ENCODE measurements around the gene MYH9.

DNA sequence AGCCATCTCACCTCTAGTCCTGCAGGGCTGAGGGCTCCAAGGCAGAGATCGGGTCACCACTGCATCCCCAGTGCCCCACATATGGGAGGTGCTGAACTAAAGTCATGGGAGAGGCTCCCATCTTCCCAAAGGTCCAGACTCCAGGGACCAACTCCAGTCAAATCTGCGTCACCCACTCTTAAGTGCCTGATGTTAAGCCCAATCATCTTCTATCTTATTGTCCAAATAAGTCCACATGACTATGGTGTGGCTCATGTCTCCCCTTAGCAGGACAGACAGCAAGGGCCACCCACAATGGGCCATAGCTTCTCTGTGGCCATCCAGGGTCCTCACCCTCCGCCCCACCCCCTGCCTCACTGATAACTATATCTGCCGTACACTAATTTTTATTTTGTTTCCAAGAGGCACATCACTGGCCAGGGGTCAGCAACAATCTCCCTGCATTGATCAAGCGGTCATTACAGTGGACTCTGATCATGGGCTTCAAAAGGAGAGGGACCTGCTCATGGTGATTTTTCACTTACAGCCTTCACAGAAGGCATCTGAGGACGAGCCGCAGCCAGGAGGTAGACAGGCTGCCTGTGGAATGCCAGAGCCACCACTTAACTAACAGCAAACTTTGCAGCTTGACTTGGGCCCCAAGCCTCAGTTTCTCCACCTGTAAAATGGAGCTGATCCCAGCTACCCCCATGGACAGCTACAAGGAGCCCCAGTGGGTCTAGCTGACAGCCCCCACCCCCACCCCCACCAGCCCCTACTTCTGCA is 23.3 kb downstream of the MYH9 start:
- TF ChIP-seq, protein P1, sequence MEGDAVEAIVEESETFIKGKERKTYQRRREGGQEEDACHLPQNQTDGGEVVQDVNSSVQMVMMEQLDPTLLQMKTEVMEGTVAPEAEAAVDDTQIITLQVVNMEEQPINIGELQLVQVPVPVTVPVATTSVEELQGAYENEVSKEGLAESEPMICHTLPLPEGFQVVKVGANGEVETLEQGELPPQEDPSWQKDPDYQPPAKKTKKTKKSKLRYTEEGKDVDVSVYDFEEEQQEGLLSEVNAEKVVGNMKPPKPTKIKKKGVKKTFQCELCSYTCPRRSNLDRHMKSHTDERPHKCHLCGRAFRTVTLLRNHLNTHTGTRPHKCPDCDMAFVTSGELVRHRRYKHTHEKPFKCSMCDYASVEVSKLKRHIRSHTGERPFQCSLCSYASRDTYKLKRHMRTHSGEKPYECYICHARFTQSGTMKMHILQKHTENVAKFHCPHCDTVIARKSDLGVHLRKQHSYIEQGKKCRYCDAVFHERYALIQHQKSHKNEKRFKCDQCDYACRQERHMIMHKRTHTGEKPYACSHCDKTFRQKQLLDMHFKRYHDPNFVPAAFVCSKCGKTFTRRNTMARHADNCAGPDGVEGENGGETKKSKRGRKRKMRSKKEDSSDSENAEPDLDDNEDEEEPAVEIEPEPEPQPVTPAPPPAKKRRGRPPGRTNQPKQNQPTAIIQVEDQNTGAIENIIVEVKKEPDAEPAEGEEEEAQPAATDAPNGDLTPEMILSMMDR (IDR thresholded peaks at IDR 0.05) = no peak
- TF ChIP-seq POLR2A (IDR thresholded peaks at IDR 0.05) = no peak
